GM12878 (cell line): ENCODE results near the gene ACYP1. TPM values are rescaled to one million over a fixed set of nuclear protein-coding genes. Genes with fewer than 3 reads are reported as not detected.

Experiments
- ATAC-seq: fragments of 200-7000 bp; cut with Tn5 transposase; 3 replicates; pipeline ENCODE4 v1.9.1; 2020; ENCODE audit warnings: mild to moderate bottlenecking, moderate library complexity
- BruUV-seq: library from RNA; stranded (reverse); fragments of 400-500 nt; replicated peaks from 2 replicates; lab custom pipeline; 2021; lab: Mats Ljungman, UMichigan
- CTCF ChIA-PET: fragments of 300-600 bp; sonication (Branson Sonifier 250); formaldehyde crosslinking; extraction: SDS; loops from one replicate; lab custom pipeline; 2021; ENCODE audit warnings: inconsistent platforms; lab: Yijun Ruan, JAX
- POLR2A ChIA-PET: fragments of 350-600 bp; formaldehyde crosslinking; extraction: SDS; loops from one replicate; lab custom pipeline; 2021; ENCODE audit warnings: inconsistent platforms; lab: Charles Lee
- RAD21 ChIA-PET: fragments of 300-600 bp; sonication (Branson Sonifier 250); formaldehyde crosslinking; loops from one replicate; lab custom pipeline; 2023; ENCODE audit warnings: antibody characterized with exemption; ENCODE audit not compliant: unreplicated experiment; lab: Charles Lee
- SMC1A ChIA-PET: fragments of 300-600 bp; sonication (Branson Sonifier 250); formaldehyde crosslinking; loops from one replicate; lab custom pipeline; 2023; ENCODE audit not compliant: unreplicated experiment, uncharacterized antibody; lab: Charles Lee
- DNase-seq: peaks from one replicate; pipeline ENCODE4 v3.0.0-alpha.2; 2011; ENCODE audit warnings: low read depth, low spot score
- FAIRE-seq: peaks from 3 replicates; lab custom pipeline; 2011; peaks lifted over from hg19 to GRCh38; lab: Jason Lieb, UNC
- H2AFZ ChIP-seq: 2 replicates; pipeline ENCODE4 v1.6.0; 2011; ENCODE audit warnings: low read depth, low read length, control low read depth; ENCODE audit not compliant: control insufficient read depth
- H3K27ac ChIP-seq: 2 replicates; pipeline ENCODE4 v1.5.1; 2011; ENCODE audit warnings: control low read depth; ENCODE audit not compliant: control insufficient read depth, insufficient read depth
- H3K27me3 ChIP-seq, 2 experiments: replicated peaks in 1 of 2; 2 replicates each; pipeline versions ENCODE4 v1.6.0 to v1.6.1; 2011; ENCODE audit warnings: low read length in 1 of 2; ENCODE audit not compliant: control insufficient read depth in 2 of 2, insufficient read depth in 2 of 2
- H3K36me3 ChIP-seq, 2 experiments: 2 replicates each; pipeline ENCODE4 v1.5.1; 2011; ENCODE audit warnings: low read length in 1 of 2; ENCODE audit not compliant: control insufficient read depth in 2 of 2, insufficient read depth in 2 of 2
- H3K4me1 ChIP-seq: 2 replicates; pipeline ENCODE4 v1.6.1; 2011; ENCODE audit warnings: mild to moderate bottlenecking, low read length, moderate library complexity, mixed read lengths; ENCODE audit not compliant: control insufficient read depth, insufficient read depth
- H3K4me2 ChIP-seq: 2 replicates; pipeline ENCODE4 v1.6.0; 2011; ENCODE audit warnings: control low read depth; ENCODE audit not compliant: control insufficient read depth, insufficient read depth
- H3K4me3 ChIP-seq: fragments of 200-600 bp; sonication (generic); 2 replicates; pipeline ENCODE4 v1.5.1; 2016
- H3K79me2 ChIP-seq: 2 replicates; pipeline ENCODE4 v1.6.0; 2011; ENCODE audit warnings: low read length; ENCODE audit not compliant: control insufficient read depth, insufficient read depth
- H3K9ac ChIP-seq: 2 replicates; pipeline ENCODE4 v1.8.0; 2011; ENCODE audit warnings: low read length, control low read depth, mixed read lengths; ENCODE audit not compliant: control insufficient read depth, insufficient read depth
- H3K9me3 ChIP-seq: replicated peaks from 3 replicates; pipeline ENCODE4 v1.5.1; 2011; ENCODE audit warnings: mild to moderate bottlenecking, low read length; ENCODE audit not compliant: control insufficient read depth, insufficient read depth
- H4K20me1 ChIP-seq: 2 replicates; pipeline ENCODE4 v1.6.0; 2011; ENCODE audit not compliant: control insufficient read depth, insufficient read depth
- ASH2L ChIP-seq: fragments of 300-600, 200-600 bp; sonication (generic); IDR thresholded peaks from 2 replicates; pipeline ENCODE4 v1.6.1; 2017; ENCODE audit warnings: low read depth, mild to moderate bottlenecking, borderline replicate concordance
- CHD4 ChIP-seq: fragments of 200-600 bp; sonication (generic); IDR thresholded peaks from 2 replicates; pipeline ENCODE4 v1.6.1; 2016; ENCODE audit warnings: mild to moderate bottlenecking
- ELK1 ChIP-seq: IDR thresholded peaks from 2 replicates; pipeline ENCODE4 v1.6.1; 2012; ENCODE audit warnings: low read depth, low read length, improper control_type of control experiment
- IKZF2 ChIP-seq, 2 experiments: fragments of 450-650 bp; IDR thresholded peaks; 2 replicates each; pipeline ENCODE4 v1.6.1; 2017; ENCODE audit warnings: mild to moderate bottlenecking in 2 of 2, moderate library complexity in 2 of 2
- LARP7 ChIP-seq: fragments of 450-650 bp; IDR thresholded peaks from 2 replicates; pipeline ENCODE4 v1.6.1; 2017; ENCODE audit warnings: mild to moderate bottlenecking
- NBN ChIP-seq: fragments of 450-650 bp; IDR thresholded peaks from 2 replicates; pipeline ENCODE4 v1.6.1; 2016
- TCF3 ChIP-seq: IDR thresholded peaks from 2 replicates; pipeline ENCODE4 v1.6.1; 2012; ENCODE audit warnings: low read depth, mild to moderate bottlenecking, low read length, borderline replicate concordance; ENCODE audit not compliant: insufficient read depth
- YBX1 ChIP-seq: fragments of 450-650 bp; IDR thresholded peaks from 2 replicates; pipeline ENCODE4 v1.6.1; 2016; ENCODE audit warnings: antibody characterized with exemption
- WGBS: methylation state at CpG from one replicate; pipeline ENCODE4 v1.1.6; 2016; ENCODE audit warnings: low lambda C conversion rate; ENCODE audit not compliant: insufficient replicate concordance, insufficient coverage; ENCODE audit errors: missing lambda C conversion rate; 5-methylcytosine and 5-hydroxymethylcytosine counted together
- in situ Hi-C: fragments of 300-500 bp; cut with MboI; formaldehyde crosslinking; loops from 9 replicates; pipeline ENCODE4 v1.14.3; 2018; ENCODE audit warnings: mixed read lengths
- intact Hi-C: fragments of 100-400 bp; cut with micrococcal nuclease; formaldehyde crosslinking; loops from one replicate; pipeline ENCODE4 v1.14.2; 2022; ENCODE audit not compliant: unreplicated experiment
- polyA plus RNA-seq, 11 experiments: library from polyadenylated mRNA; depleted of rRNA in 4 of 11; unstranded in 6 of 11; stranded (reverse) in 5 of 11; fragments of >200 nt; fragmentation: Nextera tagmentation in 4 of 11; fragmentation: Illumina TruSeq in 1 of 11; extraction: Ambion mirVana in 4 of 11; extraction: Trizol in 1 of 11; gene quantifications; 1 replicate in 1 of 11; 2 replicates in 10 of 11; pipeline versions ENCODE4 v1.2.1 to v1.2.3, GENCODE V29; 2011 to 2016; ENCODE audit warnings: inconsistent platforms in 2 of 11, missing spikeins in 2 of 11, low read depth in 1 of 11
- total RNA-seq, 4 experiments: library from RNA; depleted of rRNA in 3 of 4; stranded (reverse); fragments of >200 nt in 3 of 4; fragmentation: Illumina TruSeq in 1 of 4; extraction: Trizol in 1 of 4; gene quantifications; 2 replicates each; pipeline versions ENCODE4 v1.2.1 to v1.2.3, GENCODE V29; 2013 to 2021

Gene ACYP1
- total and polyA plus RNA-seq, 10 of the 15 experiments (the other 5 are each of a cell fraction or from before 2014, with no cell fraction given) = 18.2 to 52.6 (median 43.5) TPM

DNA sequence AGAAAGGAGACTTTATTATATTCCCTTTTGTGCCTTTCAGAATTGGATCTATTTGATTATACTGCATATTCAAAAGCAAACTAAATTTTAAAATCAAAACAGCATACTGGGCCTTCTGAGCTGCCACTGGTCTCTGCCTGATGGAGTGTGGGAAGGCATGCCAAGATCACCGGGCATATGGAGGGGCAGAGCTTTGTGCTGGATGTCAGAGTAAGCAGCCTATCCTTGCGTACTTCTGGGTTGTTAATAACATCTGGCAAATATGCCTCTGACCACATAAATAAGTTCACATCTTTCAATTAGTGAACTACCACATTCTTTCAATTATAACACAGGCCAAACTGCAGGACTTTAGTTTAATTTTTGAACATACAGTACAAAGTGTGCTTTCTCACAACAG is 30.9 kb downstream of the ACYP1 start:
- TF ChIP-seq IKZF2 (IDR thresholded peaks at IDR 0.05) (no peak), LARP7 (no peak), CHD4 (no peak), NBN (no peak), ELK1 (no peak), YBX1 (no peak), TCF3 (no peak), ASH2L (no peak)
- TF ChIP-seq, all 136 proteins: peak for 0
- 97% methylated on average over 2 of the region's 2 CpGs for WGBS

More for the DNA sequence above, 30.9 kb downstream of the ACYP1 start:
- BruUV-seq = no TSS peak
- H3K27ac ChIP-seq = no peak overlapping the region
- no peak for ATAC-seq
- in situ Hi-C loops = no loop called here
- no peaks in the 10 kb centered on the region for H3K4me1 ChIP-seq
- no peaks in the 10 kb centered on the region for H3K27me3 ChIP-seq
- FAIRE-seq = no peak
- no peaks in the 10 kb centered on the region for H3K79me2 ChIP-seq
- no peak overlapping the region for H3K9ac ChIP-seq
- intact Hi-C loops = no loop called here
- peaks cover 0 to 15% of the 10 kb centered on the region in 2 experiments; a peak in 3 of 4 replicates for H3K36me3 ChIP-seq
- SMC1A ChIA-PET = interaction anchor here (0.6 kb wide), 1 partner anchor 93 kb away, joined by 3 read pairs; no protein-coding TSS in a partner anchor
- RAD21 ChIA-PET = no interaction called here
- no peaks in the 10 kb centered on the region for H4K20me1 ChIP-seq
- H3K4me2 ChIP-seq = no peak overlapping the region
- no peaks in the 10 kb centered on the region for H3K9me3 ChIP-seq
- H3K4me3 ChIP-seq = no peak overlapping the region
- no peak overlapping the region for H2AFZ ChIP-seq
- no peak for DNase-seq
- POLR2A ChIA-PET = no interaction called here
- CTCF ChIA-PET = interaction anchor here (1.6 to 1.7 kb wide), 2 partner anchors 12 to 14 kb away, joined by 3 to 7 read pairs; no protein-coding TSS in a partner anchor
